ENCODE results near the gene SMAD2. TPM values are rescaled to one million over a fixed set of nuclear protein-coding genes. Genes with fewer than 3 reads are reported as not detected.

Gene SMAD2
- total RNA-seq, 1 experiment from 2014 or later: 121 TPM

DNA sequence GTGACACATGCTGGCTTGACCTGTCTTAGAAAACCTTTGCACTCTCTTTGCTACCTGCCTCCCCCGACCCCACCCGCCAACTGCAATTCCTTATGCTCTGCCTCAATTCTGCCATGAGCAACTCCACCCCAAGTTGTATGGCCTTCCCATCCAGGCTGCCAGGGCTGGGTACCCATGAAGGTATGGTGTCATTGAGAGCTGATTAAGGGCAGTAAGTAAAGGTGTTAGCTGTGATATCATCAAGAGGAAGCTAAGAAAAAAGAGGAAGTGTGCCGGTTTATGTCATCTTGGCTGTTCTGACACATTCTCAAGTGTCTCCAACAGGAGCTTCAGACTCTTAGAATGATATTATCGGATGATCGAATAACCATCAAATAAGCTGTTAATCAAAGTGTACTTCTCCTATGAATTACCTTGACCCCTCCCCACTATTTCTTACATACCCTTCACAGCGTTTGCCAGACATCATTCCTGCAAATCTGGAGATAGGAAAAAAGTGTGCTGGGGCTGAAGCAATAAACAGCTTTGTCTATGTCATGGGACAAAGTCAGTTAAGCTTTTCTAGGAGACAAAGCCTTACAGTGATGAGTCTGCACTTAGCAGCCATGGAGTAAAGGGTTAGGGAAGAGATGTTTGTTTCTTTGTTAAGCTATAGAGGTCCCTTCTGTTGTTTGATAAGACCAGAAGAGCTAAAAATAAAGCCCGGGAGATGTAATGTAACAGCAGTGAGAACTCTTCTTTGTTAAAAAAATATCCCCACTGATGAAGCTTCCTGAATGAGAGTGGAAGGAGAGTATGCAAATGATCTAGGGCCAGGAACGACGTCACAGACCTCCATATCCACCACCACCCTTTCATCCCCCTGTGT lies 40.4 kb upstream of the SMAD2 start:
- Histone ChIP-seq H2BK12ac (ENCODE audit: insufficient read length, low read depth, low read length) (no peak overlapping the region), H3K9me3 (ENCODE audit: control insufficient read depth, low read depth, low read length) (no peaks in the 10 kb centered on the region), H3K27me3 (ENCODE audit: insufficient read depth, low read length) (no peaks in the 10 kb centered on the region), H4K91ac (ENCODE audit: insufficient read length, low read depth, low read length) (no peak overlapping the region), H4K5ac (ENCODE audit: insufficient read length, low read depth, low read length) (no peak overlapping the region), H3K18ac (ENCODE audit: insufficient read length, low read depth, low read length) (no peak overlapping the region), H3K4me1 (ENCODE audit: insufficient read depth, low read length) (peaks cover 23% of the 10 kb centered on the region), H2BK120ac (ENCODE audit: low read depth, low read length, poor library complexity, severe bottlenecking) (no peak overlapping the region), H3K14ac (ENCODE audit: insufficient read depth, low read length) (no peak overlapping the region), H2AFZ (ENCODE audit: low read length) (no peak overlapping the region), H2BK20ac (ENCODE audit: low read depth, low read length, poor library complexity, severe bottlenecking) (no peak overlapping the region), H3K9ac (ENCODE audit: extremely low read depth, insufficient read length, low read length) (no peak overlapping the region), H3T11ph (ENCODE audit: low read length) (no peak overlapping the region), H3K56ac (ENCODE audit: insufficient read length, low read depth, low read length) (no peak overlapping the region), H3K79me1 (ENCODE audit: insufficient read depth, low read depth, low read length, poor library complexity, severe bottlenecking) (no peaks in the 10 kb centered on the region), H4K8ac (replicated peaks; ENCODE audit: insufficient read length, low read depth, low read length) (no peak overlapping the region), H3K4ac (ENCODE audit: low read depth, low read length) (no peak overlapping the region), H3K4me2 (ENCODE audit: insufficient read depth, insufficient read length, low read length) (no peak overlapping the region), H2BK15ac (ENCODE audit: low read depth, low read length) (no peak overlapping the region), H4K20me1 (ENCODE audit: control insufficient read depth, insufficient read depth, insufficient read length) (no peaks in the 10 kb centered on the region), H3K27ac (ENCODE audit: insufficient read length, low read depth, low read length) (no peak overlapping the region), H2BK5ac (ENCODE audit: insufficient read length, low read length) (no peak overlapping the region), H3K23me2 (ENCODE audit: insufficient read length, low read depth, low read length, poor library complexity, severe bottlenecking) (no peaks in the 10 kb centered on the region), H3K79me2 (ENCODE audit: insufficient read depth, low read length) (no peaks in the 10 kb centered on the region), H2AK5ac (ENCODE audit: insufficient read length, low read length) (no peak overlapping the region), H3K23ac (ENCODE audit: insufficient read length, low read depth, low read length) (no peak overlapping the region)
- Mint-ChIP-seq H3K27ac (peak overlapping the region in 1 of 3 experiments; percentile 13; a peak in 1 of 7 replicates), H3K27me3 (ENCODE audit: low read depth) (no peaks in the 10 kb centered on the region; the same call in 1 of the 2 replicates), H3K4me3 (no peak overlapping the region), H3K36me3 (ENCODE audit: insufficient read depth in 1 of 3, low read depth in 3 of 3) (peaks cover 4 to 19% (median 8%) of the 10 kb centered on the region in 3 experiments; a peak in 5 of 7 replicates), H3K9me3 (peaks cover 9 to 13% of the 10 kb centered on the region in 2 experiments), H3K4me1 (peaks cover 76 to 78% of the 10 kb centered on the region in 2 experiments)
- TF ChIP-seq, protein P1, sequence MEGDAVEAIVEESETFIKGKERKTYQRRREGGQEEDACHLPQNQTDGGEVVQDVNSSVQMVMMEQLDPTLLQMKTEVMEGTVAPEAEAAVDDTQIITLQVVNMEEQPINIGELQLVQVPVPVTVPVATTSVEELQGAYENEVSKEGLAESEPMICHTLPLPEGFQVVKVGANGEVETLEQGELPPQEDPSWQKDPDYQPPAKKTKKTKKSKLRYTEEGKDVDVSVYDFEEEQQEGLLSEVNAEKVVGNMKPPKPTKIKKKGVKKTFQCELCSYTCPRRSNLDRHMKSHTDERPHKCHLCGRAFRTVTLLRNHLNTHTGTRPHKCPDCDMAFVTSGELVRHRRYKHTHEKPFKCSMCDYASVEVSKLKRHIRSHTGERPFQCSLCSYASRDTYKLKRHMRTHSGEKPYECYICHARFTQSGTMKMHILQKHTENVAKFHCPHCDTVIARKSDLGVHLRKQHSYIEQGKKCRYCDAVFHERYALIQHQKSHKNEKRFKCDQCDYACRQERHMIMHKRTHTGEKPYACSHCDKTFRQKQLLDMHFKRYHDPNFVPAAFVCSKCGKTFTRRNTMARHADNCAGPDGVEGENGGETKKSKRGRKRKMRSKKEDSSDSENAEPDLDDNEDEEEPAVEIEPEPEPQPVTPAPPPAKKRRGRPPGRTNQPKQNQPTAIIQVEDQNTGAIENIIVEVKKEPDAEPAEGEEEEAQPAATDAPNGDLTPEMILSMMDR (conservative IDR thresholded peaks at IDR 0.05): no peak
- no CpG with 5 or more reads among the region's 9 CpGs for WGBS (ENCODE audit: extremely low coverage, insufficient read length, low lambda C conversion rate)
- DNase-seq: no peak

Data from H9 (cell line).